Effector memory CD4-positive, alpha-beta T cell (primary cell): ENCODE data around the gene GOLGA7B.

Experiments used
- DNase-seq, 3 donors: peaks; one replicate each; pipeline ENCODE4 v3.0.0-alpha.2; 2020
- H3K27ac ChIP-seq: 2 replicates; pipeline ENCODE4 v1.7.0; 2013; ENCODE audit warnings: mild to moderate bottlenecking, low read length, moderate library complexity; ENCODE audit not compliant: insufficient read depth, poor library complexity, severe bottlenecking
- H3K27me3 ChIP-seq: replicated peaks from 2 replicates; pipeline ENCODE4 v1.7.0; 2013; ENCODE audit warnings: mild to moderate bottlenecking, low read length; ENCODE audit not compliant: insufficient read depth, control insufficient read depth, poor library complexity, severe bottlenecking
- H3K36me3 ChIP-seq: 2 replicates; pipeline ENCODE4 v1.7.0; 2013; ENCODE audit warnings: mild to moderate bottlenecking, low read length, moderate library complexity; ENCODE audit not compliant: control insufficient read depth, insufficient read depth
- H3K4me1 ChIP-seq: 2 replicates; pipeline ENCODE4 v1.7.0; 2013; ENCODE audit warnings: low read length, mild to moderate bottlenecking; ENCODE audit not compliant: control insufficient read depth, insufficient read depth, poor library complexity, severe bottlenecking
- H3K4me3 ChIP-seq: 2 replicates; pipeline ENCODE4 v1.7.0; 2013; ENCODE audit warnings: low read length, low read depth, mild to moderate bottlenecking; ENCODE audit not compliant: insufficient read depth, poor library complexity, severe bottlenecking
- H3K9me3 ChIP-seq: 2 replicates; pipeline ENCODE4 v1.7.0; 2013; ENCODE audit warnings: mild to moderate bottlenecking, low read length, moderate library complexity; ENCODE audit not compliant: control insufficient read depth

GOLGA7B gene

GRCh38 chr10:97914171-97914836, 64.7 kb downstream of the GOLGA7B start:
- Histone ChIP-seq H3K27me3 (no peaks in the 10 kb centered on the region), H3K4me1 (no peaks in the 10 kb centered on the region), H3K27ac (no peak overlapping the region), H3K9me3 (no peaks in the 10 kb centered on the region), H3K4me3 (no peak overlapping the region), H3K36me3 (no peaks in the 10 kb centered on the region)
- no peak for DNase-seq

- Histone ChIP-seq H3K4me3 (no peak overlapping the region), H3K4me1 (no peaks in the 10 kb centered on the region), H3K36me3 (no peaks in the 10 kb centered on the region), H3K27ac (no peak overlapping the region), H3K9me3 (no peaks in the 10 kb centered on the region), H3K27me3 (no peaks in the 10 kb centered on the region)
- DNase-seq, result peak; percentile 20 to 52 (median 35)
Observed at GRCh38 chr10:97914837-97915211, 65.2 kb downstream of the GOLGA7B start.

DNA sequence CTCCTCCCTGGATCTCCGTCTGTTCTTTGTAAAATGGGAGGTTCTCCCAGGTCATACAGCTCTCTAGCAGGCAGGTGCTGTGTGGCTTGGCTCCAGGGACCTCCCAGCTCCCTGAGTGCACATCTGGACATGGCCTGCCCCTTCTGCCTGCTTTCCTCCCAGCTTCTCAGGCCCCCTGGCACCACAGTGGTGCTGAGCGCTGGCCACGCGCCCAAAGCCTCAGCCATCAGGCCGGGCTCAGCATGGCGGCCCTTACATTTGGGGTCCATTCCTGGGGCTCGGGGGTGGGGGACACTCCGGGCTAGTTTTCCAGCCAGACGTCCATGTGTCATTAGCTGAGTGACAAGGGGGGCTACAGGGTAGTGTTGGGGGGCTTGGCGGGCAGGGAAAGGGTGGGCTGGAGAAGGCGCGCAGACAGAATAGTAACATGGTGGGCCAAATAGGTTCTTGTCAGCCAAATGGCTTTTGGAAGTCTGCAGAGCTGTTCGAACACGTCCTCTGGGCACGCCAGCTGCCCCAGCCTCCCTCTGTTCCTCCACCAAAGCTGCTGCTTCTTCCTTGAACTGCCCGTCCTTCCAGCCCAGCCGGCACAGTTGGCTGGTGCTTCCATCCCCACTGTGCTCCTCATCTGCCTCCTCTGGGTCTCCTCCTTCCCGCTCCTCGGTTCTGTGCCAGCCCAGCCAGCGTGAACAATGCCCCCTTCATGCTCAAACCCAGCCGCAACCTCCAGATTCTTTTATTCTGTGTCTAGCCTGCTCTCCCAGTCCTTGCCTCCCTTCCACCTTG, 65.9 kb downstream of the GOLGA7B start:
- Histone ChIP-seq H3K27me3 (no peaks in the 10 kb centered on the region), H3K9me3 (no peaks in the 10 kb centered on the region), H3K4me3 (no peak overlapping the region), H3K36me3 (no peaks in the 10 kb centered on the region), H3K4me1 (no peaks in the 10 kb centered on the region), H3K27ac (no peak overlapping the region)
- DNase-seq, result no peak

- Histone ChIP-seq H3K27me3 (no peaks in the 10 kb centered on the region), H3K4me3 (no peak overlapping the region), H3K27ac (no peak overlapping the region), H3K36me3 (no peaks in the 10 kb centered on the region), H3K9me3 (no peaks in the 10 kb centered on the region), H3K4me1 (no peaks in the 10 kb centered on the region)
- DNase-seq, result no peak
Observed at GRCh38 chr10:97916586-97916985, 66.9 kb downstream of the GOLGA7B start.

- Histone ChIP-seq H3K27ac (no peak overlapping the region), H3K4me3 (no peak overlapping the region), H3K36me3 (no peaks in the 10 kb centered on the region), H3K27me3 (peaks cover 2% of the 10 kb centered on the region), H3K9me3 (no peaks in the 10 kb centered on the region), H3K4me1 (no peaks in the 10 kb centered on the region)
- no peak for DNase-seq
Observed at GRCh38 chr10:97919012-97919411, 69.4 kb downstream of the GOLGA7B start.

- Histone ChIP-seq H3K27ac (no peak overlapping the region), H3K9me3 (no peaks in the 10 kb centered on the region), H3K27me3 (peaks cover 5% of the 10 kb centered on the region), H3K36me3 (no peaks in the 10 kb centered on the region), H3K4me3 (no peak overlapping the region), H3K4me1 (no peaks in the 10 kb centered on the region)
- DNase-seq, result no peak
Observed at GRCh38 chr10:97920865-97921264, 71.2 kb downstream of the GOLGA7B start.
